NCI-H2107 treated with DMSO at 0.1 percent for 48 hours (cell line): ENCODE results near the gene SIGLEC5.

Experiments
- DNase-seq: peaks from one replicate; lab custom pipeline; 2025; ENCODE audit not compliant: unreplicated experiment; lab: John Stamatoyannopoulos, UW

SIGLEC5 gene

DNA sequence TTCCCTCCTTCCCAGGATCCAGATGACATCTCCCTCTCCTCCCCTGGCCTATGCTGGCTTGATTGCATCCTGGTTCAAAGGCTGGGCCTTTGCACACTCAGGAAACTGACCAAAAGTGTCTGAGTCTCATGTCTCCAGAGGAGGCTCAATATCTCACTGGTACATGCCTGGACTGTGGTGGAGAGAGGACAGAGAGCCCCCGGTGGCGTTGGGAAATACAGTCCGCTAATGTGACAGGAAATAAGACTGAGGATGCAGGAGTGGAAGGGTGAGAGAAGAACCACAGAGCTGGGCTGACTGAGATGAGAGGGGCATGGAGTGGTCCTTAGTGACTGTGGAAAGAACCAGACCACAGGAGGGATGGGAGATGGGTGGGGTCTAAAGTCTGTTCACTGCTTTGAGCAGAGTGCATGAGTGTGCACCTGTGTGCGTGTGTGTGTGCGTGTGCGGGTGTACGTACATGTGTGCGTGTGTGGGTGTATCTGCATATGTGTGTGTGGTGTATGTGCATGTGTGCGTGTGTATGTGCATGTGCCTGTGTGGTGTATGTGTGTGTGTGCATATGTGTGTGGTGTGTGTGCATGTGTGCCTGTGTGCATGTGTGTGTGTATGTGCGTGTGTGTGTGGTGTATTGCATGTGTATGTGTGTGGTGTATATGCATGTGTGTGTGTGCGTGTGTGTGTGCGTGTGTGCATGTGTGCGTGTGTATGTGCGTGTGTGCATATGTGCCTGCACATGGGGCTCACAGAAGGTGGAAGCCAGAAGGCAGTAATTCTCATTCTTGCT is 1.9 kb downstream of the SIGLEC5 start:
- no peak for DNase-seq

DNA sequence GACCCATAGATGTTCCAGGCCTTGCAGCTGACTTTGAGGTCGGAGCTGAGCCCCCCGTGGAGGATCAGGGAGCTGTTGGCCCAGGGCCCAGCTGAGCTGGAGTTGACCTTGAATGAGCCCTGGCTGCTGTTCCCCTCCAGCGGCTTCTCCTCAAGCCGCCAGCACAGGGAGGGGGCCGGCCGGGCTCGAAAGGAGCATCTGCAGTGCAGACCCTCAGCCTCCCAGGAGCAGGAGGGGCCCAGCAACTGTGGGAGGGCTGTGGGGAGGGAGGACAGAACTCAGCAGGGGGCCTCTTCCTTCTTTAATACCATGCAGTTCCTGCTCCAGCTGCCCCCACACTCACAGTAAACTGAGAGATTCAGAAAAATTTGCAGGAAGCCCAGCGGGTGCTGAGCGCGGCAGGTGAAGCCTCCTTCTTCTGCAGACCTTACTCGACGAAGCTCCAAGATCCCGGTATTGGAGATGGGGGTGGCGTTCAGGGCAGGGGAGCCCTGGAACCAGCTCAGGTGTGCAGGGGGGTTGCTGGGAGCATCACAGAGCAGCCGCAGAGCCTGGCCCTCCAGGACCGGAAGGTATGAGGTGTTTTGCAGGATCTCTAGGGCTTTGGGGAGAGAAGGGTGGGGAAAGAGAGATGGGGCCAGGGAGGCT is 2.6 kb downstream of the SIGLEC5 start:
- DNase-seq: no peak

DNA sequence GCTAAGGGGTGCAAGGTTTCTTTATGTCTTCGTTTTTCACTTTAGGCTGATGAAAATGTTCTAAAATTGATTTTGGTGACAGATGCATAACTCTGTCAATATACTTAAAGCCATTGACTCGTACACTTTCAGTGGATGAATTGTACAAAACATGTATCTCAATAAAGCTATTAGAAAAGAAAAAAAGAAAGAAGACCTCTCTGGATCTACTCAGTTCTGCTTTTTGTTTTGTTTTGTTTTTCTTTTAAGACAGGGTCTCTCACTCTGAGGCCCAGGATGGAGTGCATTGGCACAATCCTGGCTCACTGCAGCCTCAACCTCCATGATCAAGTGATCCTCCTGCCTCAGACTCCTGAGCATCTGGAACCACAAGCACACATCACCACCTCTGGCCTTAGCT is 3.5 kb downstream of the SIGLEC5 start:
- no peak for DNase-seq

DNA sequence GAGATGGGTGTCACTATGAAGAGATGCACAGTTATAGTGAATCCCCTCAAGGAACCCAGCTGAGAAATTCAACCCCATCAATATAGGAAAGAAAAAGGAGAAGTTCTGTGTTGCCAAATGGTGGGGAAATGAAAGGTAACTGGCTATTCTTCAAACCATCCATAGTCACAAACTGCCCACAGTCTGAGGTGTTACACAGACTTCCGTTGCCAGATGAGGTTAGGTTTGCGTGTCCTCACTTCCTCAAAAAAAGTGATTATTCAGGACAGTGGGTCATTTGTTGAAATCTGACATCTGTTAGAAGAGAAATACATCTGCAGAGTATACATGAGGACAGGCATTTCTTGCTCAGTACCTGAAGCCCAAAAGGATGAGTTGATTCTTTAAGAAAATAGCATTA is 9.0 kb downstream of the SIGLEC5 start:
- no peak for DNase-seq

DNA sequence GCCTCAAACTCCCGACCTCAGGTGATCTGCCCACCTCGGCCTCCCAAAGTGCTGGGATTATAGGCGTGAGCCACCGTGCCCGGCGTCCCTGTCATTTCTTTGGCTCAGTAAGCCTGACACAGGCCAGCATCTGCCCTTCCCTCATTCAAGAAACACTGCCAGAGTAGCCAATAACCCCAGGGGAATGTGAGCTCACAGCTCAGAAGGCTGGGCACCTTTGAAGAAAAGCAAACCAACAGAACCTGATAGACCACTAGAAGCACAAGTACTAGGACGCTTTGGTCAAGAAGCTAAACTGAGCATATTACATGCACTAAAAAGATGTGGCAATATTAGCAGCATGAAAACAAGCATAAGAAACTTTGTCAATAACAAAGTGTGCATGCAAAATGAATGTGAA is 14.2 kb downstream of the SIGLEC5 start:
- DNase-seq: no peak

DNA sequence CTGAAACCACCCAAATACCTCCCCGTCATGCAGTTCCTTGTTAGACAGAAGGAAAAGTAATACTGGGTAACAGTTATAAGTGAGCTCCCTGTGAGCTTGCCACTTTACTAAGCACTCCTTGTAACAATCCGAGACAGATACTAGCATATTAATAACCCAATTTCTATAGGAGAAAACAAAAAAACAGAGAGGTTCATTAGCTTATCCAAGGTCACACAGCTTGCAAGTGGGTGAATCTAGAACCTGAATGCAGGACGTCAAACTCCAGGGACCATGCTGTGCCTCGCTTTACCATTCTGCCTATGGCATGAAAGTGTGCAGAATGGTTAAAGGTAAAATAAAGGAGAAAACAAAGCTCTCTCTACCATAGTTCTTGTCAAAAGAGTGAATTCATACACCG is 15.4 kb downstream of the SIGLEC5 start:
- DNase-seq: no peak

DNA sequence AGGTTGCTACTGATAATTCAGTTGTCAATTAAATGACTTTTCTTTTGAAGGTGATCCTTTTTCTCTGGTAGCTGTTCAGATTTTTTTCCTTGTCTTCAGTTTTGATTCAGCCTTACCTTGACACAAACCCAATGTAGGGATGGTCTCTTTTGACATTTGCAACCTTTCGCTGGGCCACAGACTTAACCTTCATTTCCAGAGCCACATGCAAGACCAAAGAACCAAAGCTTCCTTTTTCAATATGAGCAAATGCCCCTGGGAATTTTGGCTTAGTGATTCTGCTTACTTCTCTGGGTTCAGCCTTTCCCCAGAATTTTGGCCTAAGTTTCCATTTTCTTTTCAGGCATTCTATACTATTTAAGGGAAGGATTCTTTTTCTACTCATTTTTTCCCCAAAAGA is 19.6 kb downstream of the SIGLEC5 start:
- DNase-seq: no peak

DNA sequence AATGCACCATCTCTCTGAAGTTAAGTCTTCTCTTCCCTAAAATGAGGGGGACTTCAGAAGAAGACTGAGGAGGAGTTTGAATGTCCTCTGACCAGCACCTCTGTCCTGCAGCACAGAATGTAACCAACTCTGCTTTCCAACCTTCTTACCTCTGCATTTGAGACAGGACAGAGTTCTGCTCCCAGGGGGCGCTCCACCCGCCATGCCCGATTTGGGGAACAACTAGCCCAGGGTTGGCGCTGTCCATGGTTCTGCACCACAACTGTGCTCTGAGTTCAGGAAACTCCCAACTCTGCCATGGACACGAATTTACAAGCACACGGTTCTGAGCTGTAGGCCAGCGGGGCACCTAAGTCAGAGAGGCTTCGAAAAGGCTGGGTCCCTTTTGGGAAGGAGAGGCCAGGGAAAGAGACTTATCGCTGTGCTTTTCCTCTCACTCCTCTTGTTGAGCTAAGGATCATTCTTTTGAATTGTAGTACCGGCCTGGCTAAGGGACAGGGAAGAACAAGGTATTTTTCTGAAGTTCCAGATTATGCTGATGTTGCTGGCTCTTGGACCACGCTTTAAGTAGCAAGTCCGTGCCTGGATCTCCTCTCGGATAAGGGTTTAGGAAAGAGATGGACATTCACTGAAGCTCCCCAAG is 22.2 kb downstream of the SIGLEC5 start:
- no peak for DNase-seq

DNA sequence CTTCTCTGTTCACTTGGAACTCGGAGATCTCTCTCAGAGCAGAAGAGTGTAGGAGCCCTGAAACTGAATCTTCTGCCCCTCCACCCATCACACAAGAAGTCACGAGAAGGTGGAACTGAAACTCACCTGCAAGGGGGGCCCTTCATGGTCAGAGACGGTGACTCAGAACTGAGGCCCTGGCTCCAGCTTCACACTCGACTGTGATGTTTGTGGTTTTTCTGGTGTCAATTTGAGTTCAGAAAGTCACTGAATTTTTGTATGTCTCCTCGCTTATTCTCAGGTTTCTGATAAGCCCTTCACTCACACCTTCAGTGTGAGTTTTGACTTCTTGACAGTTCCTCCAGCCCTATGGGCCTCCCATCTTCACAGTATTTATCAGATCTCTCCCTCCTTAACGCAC is 23.1 kb downstream of the SIGLEC5 start:
- no peak for DNase-seq

DNA sequence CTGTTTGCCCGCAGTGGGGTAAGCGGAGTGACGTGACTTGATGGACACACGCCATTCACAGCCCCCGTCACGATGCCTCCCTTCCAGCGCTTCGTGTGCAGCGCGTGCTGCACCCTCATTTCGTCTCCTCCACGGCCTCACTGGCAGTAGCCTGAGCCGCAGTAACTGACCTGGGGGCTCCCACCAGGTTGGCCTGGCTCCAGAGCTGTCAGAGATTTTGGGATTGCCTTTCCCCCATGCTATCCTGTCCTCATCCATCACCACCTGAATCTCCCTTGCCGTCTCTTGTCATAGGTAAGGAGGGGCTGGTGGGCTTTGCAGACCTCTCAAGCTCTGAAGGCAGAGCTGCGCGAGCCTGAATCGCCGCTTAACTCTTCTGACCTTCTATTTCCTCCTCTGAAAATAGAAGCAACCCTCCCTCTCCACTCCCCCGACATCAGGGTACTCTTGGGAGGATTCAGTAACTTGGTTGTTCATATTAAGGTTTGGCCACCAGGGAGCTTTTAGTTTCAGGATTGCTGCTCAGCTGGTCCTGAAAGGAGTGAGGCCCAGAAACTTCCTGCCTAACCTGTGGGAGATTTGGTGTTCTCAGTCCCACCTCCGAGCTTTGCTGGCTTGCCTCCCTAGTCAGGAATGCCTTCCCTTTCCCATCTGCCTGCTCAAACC is 27.9 kb downstream of the SIGLEC5 start:
- DNase-seq: no peak

DNA sequence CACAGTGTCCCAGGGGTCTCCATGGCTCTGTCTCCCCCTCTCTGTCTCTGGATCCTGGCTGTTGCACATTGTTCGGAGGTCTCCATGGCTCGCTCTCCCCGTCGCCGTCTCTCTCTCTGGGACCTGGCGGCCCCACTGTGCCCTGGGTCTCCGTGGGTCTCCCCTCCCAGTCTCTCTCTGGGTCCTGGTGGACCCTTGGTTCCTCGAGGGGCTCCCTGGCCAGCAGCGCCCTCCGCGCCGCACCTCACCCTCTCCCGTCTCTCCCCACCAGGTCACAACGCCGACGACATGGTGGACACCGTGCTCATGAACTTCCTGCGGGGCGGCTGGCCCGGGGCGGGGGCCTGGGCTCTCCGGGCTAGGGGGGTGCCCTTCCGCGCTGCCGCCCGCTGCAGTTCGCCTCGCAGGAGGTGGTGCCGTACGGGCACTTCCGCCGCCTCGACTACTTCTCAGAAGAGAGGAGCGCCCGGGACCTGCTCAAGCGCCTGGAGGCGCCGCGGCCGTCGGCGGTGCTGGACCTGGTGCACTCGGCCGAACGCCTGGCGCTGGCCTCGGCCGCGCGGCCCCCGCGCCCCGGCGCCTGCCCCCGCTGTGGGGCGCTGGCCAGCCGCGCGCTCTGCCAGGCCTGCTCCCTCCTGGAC is 29.1 kb downstream of the SIGLEC5 start:
- DNase-seq: no peak

DNA sequence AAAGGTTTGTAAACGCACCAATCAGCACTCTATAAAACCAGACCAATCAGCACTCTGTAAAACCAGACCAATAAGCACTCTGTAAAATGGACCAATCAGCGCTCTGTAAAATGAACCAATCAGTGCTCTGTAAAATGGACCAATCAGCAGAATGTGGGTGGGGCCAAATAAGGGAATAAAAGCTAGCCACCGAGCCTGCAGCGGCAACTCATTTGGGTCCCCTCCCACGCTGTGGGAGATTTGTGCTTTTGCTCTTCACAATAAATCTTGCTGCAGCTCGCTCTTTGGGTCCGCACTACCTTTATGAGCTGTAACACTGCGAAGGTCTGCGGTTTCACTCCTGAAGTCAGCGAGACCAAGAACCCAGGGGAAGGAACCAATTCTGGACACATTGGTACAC is 31.1 kb downstream of the SIGLEC5 start:
- no peak for DNase-seq

DNA sequence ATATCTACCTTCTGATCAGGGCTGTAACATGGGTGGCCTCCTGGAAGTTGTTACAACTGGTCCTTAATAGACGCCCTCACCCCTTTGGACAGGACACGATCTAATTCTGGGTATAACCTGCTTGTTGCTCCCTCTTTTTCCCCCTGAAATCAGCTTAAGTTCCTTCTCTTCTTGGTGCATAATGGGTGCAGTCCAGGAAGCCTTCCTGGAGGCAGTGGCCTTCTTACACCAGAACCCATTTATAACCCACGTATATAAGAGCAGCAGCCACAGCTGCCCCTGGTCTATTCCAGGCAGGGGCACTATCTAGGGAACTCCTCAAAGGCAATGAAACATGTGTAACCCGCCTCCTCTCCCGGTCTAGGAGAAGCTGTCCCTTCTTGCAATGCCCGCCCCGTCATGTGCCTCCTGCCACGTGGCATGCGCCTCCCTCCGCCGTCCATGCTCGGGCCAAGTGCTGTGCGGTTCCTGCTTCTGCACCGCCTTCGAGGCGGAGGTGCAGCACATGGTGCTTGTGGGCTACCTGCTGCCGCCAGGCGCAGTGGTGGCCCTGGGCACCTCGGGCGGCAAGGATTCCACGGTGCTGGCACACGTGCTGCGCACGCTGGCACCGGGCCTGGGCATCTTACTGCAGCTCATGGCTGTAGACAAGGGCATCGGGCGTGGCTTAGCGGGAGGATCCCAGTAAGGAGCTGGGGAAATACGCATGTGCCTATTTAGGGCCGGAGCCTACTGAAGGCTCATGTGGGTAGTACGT is 31.9 kb downstream of the SIGLEC5 start:
- DNase-seq: no peak

DNA sequence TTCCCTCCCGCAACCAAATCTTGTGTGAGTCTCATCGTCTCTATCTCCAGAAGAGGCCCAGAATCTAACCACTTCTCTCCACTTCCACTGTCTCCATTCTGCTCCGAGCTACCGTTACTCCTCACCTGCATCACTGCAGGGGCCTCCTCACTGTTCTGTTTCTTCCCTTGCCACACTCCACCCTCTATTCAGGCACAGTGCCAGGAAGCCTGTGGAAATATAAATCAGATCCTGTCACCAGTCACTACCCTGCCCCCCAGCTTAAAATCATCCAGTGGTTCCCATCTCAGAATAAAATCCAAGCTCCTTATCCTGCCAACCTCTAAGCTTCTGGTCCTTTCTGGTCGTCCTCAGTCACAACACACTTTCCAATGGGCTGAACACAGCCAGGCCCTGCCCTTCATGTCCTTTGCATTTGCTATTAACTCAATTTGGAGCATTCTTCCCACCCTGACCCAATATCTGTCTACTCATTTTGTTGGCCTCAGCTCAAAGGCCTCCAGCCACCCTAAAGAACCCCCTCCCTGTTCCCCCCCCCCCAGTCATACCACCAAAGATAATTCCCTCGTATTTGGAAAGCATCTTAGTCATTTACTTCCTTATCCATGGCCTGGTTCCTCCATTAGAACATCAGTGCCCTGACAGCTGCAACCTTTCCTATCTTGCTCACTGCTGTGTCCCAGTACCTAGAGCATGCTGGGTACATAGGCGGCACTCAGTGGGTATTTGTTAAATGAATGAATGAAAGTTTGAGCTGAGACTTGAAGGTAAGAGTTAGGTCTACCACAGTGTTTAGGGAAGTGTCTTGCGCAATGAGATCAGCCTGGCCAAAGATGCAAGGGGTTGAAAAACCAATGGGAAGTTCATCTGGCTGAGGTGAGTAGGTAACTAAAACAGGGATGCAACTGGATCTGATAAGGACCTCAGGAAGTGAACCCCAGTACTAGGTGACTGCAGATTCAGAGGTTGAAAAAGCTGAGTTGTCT is 34.7 kb downstream of the SIGLEC5 start:
- no peak for DNase-seq

DNA sequence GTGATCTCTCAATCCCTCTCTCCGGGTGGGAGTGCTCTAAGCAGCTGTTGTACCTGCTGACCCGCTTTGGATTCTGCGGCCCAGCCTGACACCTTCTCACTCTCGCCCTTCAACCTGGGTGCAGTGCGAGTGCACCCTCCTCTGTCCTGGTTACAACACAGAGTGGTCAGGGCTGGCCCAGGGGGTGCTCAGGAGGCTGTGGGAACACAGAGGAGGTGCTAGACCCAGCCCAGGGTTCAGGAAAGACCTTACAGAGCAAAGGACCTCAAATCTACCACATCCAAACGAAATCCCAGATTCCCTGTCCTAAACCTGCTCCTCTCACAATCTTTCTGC is 35.5 kb downstream of the SIGLEC5 start:
- no peak for DNase-seq

DNA sequence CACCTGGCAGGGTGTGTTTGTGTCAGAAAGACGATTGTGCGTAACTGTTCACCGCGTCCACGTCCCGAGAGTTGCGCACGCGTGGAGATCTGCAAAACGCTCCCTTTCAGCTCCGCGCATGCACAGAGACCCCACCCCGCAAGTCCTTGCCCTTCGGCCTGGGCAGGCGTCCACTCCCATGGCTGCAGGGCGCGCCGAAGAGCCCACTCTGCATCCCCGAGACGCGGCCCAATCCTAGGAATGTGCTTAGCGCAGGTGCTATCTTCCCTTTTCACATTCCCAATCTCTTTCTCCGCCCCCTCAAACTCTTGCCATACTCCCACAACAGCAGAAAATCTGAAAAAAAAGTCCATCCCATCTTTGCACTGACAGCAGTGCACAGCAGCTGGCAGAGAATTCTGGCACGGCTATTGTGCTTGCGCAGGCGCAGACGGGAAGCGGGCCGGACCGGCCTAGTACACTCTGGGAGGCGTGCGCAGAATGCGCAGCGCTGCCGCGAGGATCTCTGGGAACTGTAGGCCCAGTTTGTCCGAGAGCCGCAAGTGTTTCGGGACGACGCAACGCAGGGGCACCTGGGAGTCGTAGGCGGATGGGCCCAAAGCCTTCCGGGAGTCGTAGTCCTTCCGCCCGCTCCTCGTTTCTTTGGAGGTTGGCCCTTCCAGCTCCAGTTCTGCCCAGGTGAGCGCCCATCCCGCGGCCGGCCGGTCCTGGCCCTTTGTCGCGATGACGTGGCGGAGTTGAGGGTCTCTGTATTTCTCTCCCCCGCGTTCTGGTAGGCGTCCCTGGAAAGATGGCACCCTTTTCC is 36.0 kb downstream of the SIGLEC5 start:
- DNase-seq: peak; percentile 83

DNA sequence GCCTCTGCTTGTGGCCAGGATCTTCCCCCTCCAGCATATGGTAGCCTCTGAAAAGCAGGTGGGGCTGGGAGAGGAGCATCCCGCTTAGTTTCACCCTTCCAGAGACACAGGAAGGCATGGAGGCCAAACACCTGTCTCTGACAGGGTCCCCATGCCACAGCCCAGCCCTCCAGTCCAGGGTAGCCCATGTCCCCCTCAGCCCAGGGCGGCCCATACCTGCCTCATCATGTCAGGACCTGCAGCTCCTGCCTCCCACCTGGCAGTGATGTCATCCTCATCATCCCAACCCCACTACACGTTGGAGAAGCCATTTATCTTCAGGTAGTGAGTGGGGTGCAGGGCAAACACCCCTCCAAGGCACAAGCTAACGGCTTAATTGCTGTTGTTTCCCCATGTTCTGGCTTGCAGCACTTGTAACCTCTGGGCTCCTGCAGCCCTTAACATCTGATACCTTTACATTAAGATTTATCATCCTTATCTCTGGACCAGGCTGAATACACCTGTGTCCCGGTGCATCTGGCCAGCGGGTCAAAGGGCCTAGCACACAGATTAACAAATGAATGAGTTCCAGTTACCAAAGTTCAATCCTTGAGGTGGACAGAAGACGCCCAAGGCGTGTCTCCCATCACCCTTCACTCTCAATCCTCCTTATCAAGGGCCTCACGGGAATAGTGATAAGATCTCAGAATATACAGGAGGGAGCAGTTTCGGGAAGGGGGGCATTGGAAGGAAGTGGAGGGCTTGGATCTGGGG is 36.9 kb downstream of the SIGLEC5 start:
- DNase-seq: no peak

DNA sequence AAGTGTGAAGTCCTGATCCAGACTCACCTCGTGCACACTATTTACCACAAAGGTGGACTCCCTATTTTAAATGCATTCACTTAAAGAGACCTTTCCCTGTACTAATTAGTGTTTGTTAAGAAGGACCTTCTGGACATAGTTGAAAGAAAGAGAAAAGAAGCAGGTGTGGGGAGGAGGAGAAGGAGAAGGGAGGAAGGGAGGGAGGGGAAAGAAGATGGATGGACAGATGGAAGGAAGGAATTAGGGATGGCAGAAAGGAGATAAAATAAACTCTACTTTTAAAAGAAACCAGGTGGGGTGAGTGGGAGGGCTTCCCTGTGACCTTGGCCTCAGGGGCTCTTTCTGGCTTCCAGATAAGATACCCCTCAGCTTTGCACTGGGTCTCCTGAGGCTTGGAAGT is 37.7 kb downstream of the SIGLEC5 start:
- DNase-seq: no peak
